NCI-H2081 treated with DMSO at 0.1 percent for 48 hours (cell line): ENCODE results near the gene TAT.

Source experiments
- DNase-seq: peaks from one replicate; lab custom pipeline; 2025; lab: John Stamatoyannopoulos, UW

The TAT gene

GRCh38 chr16:71537643-71538042 is 39.2 kb downstream of the TAT start:
- no peak for DNase-seq

GRCh38 chr16:71536752-71537499 is 40.0 kb downstream of the TAT start:
- DNase-seq = no peak

DNA sequence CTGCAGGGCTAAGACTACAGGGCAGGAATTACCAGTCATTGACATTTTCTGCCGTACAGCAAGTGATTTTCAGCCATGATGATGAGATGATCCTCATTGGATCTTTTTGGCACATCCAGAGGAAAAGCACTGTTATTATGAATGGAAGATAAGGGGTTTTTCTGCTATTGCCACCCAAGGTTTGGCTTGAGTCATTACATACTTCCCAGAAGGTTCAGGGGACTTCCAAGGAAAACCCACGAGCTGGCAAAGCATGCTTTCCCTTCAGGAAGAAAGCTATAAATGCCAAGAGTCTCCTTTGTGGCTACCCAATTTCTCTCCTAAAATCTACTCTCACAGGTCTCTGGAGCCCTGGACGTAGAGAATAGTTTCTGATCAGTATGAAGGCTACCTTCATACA is 44.5 kb downstream of the TAT start:
- DNase-seq = no peak

- no peak for DNase-seq
These were observed 48.0 kb downstream of the TAT start for GRCh38 chr16:71528863-71529262.

DNA sequence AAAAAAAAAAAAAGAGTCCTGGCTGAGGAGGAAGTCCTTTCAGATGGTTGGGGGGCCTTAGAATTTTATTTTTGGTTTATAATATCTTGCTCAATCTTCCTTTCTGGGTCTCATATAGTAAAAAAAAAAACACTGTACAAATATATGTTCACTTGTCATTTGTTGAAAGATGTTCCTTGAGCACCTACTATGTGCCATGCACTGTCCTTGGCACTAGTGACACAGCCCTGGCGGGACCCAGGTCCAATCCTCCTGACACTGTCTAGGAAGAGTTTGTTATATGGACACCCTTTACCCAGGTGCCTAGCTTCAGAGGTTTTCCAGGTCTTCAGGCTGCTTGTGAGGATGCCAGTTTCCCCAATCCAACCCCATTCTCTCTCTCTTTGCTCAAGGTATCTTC is 48.6 kb downstream of the TAT start:
- no peak for DNase-seq

GRCh38 chr16:71526111-71526631 is 50.7 kb downstream of the TAT start, which contains the start of gene CHST4:
TSS of gene CHST4 (plus strand) at chr16:71526426. CDS start at chr16:71536678, 10,252 bp downstream.
- DNase-seq = no peak

GRCh38 chr16:71524566-71525553 is 52.0 kb downstream of the TAT start:
- no peak for DNase-seq

- no peak for DNase-seq
These were observed 56.3 kb downstream of the TAT start for GRCh38 chr16:71520550-71520949.
